ENCODE data around the gene EYS.

DNA sequence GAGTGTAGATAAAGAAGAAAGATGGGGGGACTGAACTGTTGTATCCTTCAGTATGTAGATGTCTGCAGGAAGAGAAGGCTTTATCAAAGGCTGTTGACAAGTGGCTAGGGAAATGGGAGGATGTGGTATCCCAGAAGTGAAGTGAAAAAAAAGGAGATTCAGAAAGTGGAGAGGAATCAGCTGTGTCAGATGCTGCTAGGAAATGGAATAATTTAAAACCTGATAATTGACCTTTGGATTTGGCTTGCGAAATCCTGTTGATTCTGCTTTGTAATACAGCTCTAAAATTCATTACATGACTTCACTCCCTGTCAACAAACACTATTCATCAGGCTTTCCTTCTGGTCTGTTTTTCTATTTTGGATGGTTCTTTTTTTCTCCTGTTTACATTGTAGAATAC, 2029.7 kb downstream of the EYS start:
- TF ChIP-seq CTCF (IDR thresholded peaks at IDR 0.05), result no peak
- no peak for TF ChIP-seq POLR2A (IDR thresholded peaks at IDR 0.05)
- TF ChIP-seq EP300 (IDR thresholded peaks at IDR 0.05), result no peak

Data from stomach (tissue), 4 donors.